SH-SY5Y (cell line): ENCODE data around the gene SLC2A5.

ENCODE experiments used
- GATA2 ChIP-seq: IDR thresholded peaks from 2 replicates; pipeline ENCODE4 v1.6.1; 2011; ENCODE audit warnings: mild to moderate bottlenecking, low read depth, low read length
- GATA3 ChIP-seq: IDR thresholded peaks from 2 replicates; pipeline ENCODE4 v1.6.1; 2011; ENCODE audit warnings: low read depth, mild to moderate bottlenecking, low read length, moderate library complexity

- TF ChIP-seq GATA2 (no peak), GATA3 (no peak)
These were observed 9.3 kb downstream of the SLC2A5 start for GRCh38 chr1:9059891-9060744.
